GM12878 (cell line): ENCODE results near the gene TEKT2. TPM values are rescaled to one million over a fixed set of nuclear protein-coding genes. Genes with fewer than 3 reads are reported as not detected.

Source experiments
- ATAC-seq: fragments of 200-7000 bp; cut with Tn5 transposase; 3 replicates; pipeline ENCODE4 v1.9.1; 2020; ENCODE audit warnings: mild to moderate bottlenecking, moderate library complexity
- BruUV-seq: library from RNA; stranded (reverse); fragments of 400-500 nt; replicated peaks from 2 replicates; lab custom pipeline; 2021; lab: Mats Ljungman, UMichigan
- CTCF ChIA-PET: fragments of 300-600 bp; sonication (Branson Sonifier 250); formaldehyde crosslinking; extraction: SDS; loops from one replicate; lab custom pipeline; 2021; ENCODE audit warnings: inconsistent platforms; lab: Yijun Ruan, JAX
- POLR2A ChIA-PET: fragments of 350-600 bp; formaldehyde crosslinking; extraction: SDS; loops from one replicate; lab custom pipeline; 2021; ENCODE audit warnings: inconsistent platforms; lab: Charles Lee
- RAD21 ChIA-PET: fragments of 300-600 bp; sonication (Branson Sonifier 250); formaldehyde crosslinking; loops from one replicate; lab custom pipeline; 2023; ENCODE audit warnings: antibody characterized with exemption; ENCODE audit not compliant: unreplicated experiment; lab: Charles Lee
- SMC1A ChIA-PET: fragments of 300-600 bp; sonication (Branson Sonifier 250); formaldehyde crosslinking; loops from one replicate; lab custom pipeline; 2023; ENCODE audit not compliant: unreplicated experiment, uncharacterized antibody; lab: Charles Lee
- DNase-seq: peaks from one replicate; pipeline ENCODE4 v3.0.0-alpha.2; 2011; ENCODE audit warnings: low read depth, low spot score
- FAIRE-seq: peaks from 3 replicates; lab custom pipeline; 2011; peaks lifted over from hg19 to GRCh38; lab: Jason Lieb, UNC
- H2AFZ ChIP-seq: 2 replicates; pipeline ENCODE4 v1.6.0; 2011; ENCODE audit warnings: low read depth, low read length, control low read depth; ENCODE audit not compliant: control insufficient read depth
- H3K27ac ChIP-seq: 2 replicates; pipeline ENCODE4 v1.5.1; 2011; ENCODE audit warnings: control low read depth; ENCODE audit not compliant: control insufficient read depth, insufficient read depth
- H3K27me3 ChIP-seq, 2 experiments: replicated peaks in 1 of 2; 2 replicates each; pipeline versions ENCODE4 v1.6.0 to v1.6.1; 2011; ENCODE audit warnings: low read length in 1 of 2; ENCODE audit not compliant: control insufficient read depth in 2 of 2, insufficient read depth in 2 of 2
- H3K36me3 ChIP-seq, 2 experiments: 2 replicates each; pipeline ENCODE4 v1.5.1; 2011; ENCODE audit warnings: low read length in 1 of 2; ENCODE audit not compliant: control insufficient read depth in 2 of 2, insufficient read depth in 2 of 2
- H3K4me1 ChIP-seq: 2 replicates; pipeline ENCODE4 v1.6.1; 2011; ENCODE audit warnings: mild to moderate bottlenecking, low read length, moderate library complexity, mixed read lengths; ENCODE audit not compliant: control insufficient read depth, insufficient read depth
- H3K4me2 ChIP-seq: 2 replicates; pipeline ENCODE4 v1.6.0; 2011; ENCODE audit warnings: control low read depth; ENCODE audit not compliant: control insufficient read depth, insufficient read depth
- H3K4me3 ChIP-seq: fragments of 200-600 bp; sonication (generic); 2 replicates; pipeline ENCODE4 v1.5.1; 2016
- H3K79me2 ChIP-seq: 2 replicates; pipeline ENCODE4 v1.6.0; 2011; ENCODE audit warnings: low read length; ENCODE audit not compliant: control insufficient read depth, insufficient read depth
- H3K9ac ChIP-seq: 2 replicates; pipeline ENCODE4 v1.8.0; 2011; ENCODE audit warnings: low read length, control low read depth, mixed read lengths; ENCODE audit not compliant: control insufficient read depth, insufficient read depth
- H3K9me3 ChIP-seq: replicated peaks from 3 replicates; pipeline ENCODE4 v1.5.1; 2011; ENCODE audit warnings: mild to moderate bottlenecking, low read length; ENCODE audit not compliant: control insufficient read depth, insufficient read depth
- H4K20me1 ChIP-seq: 2 replicates; pipeline ENCODE4 v1.6.0; 2011; ENCODE audit not compliant: control insufficient read depth, insufficient read depth
- ATF7 ChIP-seq: fragments of 450-650 bp; IDR thresholded peaks from 2 replicates; pipeline ENCODE4 v1.6.1; 2016; ENCODE audit warnings: low read depth, mild to moderate bottlenecking
- GABPA ChIP-seq: IDR thresholded peaks from 2 replicates; pipeline ENCODE4 v1.6.1; 2014; ENCODE audit warnings: antibody characterized with exemption, low read depth, mild to moderate bottlenecking, inconsistent platforms
- NFXL1 ChIP-seq: fragments of 450-650 bp; IDR thresholded peaks from 2 replicates; pipeline ENCODE4 v1.6.1; 2017; ENCODE audit warnings: antibody characterized with exemption, mild to moderate bottlenecking, borderline replicate concordance
- WGBS: methylation state at CpG from one replicate; pipeline ENCODE4 v1.1.6; 2016; ENCODE audit warnings: low lambda C conversion rate; ENCODE audit not compliant: insufficient replicate concordance, insufficient coverage; ENCODE audit errors: missing lambda C conversion rate; 5-methylcytosine and 5-hydroxymethylcytosine counted together
- in situ Hi-C: fragments of 300-500 bp; cut with MboI; formaldehyde crosslinking; loops from 9 replicates; pipeline ENCODE4 v1.14.3; 2018; ENCODE audit warnings: mixed read lengths
- intact Hi-C: fragments of 100-400 bp; cut with micrococcal nuclease; formaldehyde crosslinking; loops from one replicate; pipeline ENCODE4 v1.14.2; 2022; ENCODE audit not compliant: unreplicated experiment
- polyA plus RNA-seq, 11 experiments: library from polyadenylated mRNA; depleted of rRNA in 4 of 11; unstranded in 6 of 11; stranded (reverse) in 5 of 11; fragments of >200 nt; fragmentation: Nextera tagmentation in 4 of 11; fragmentation: Illumina TruSeq in 1 of 11; extraction: Ambion mirVana in 4 of 11; extraction: Trizol in 1 of 11; gene quantifications; 1 replicate in 1 of 11; 2 replicates in 10 of 11; pipeline versions ENCODE4 v1.2.1 to v1.2.3, GENCODE V29; 2011 to 2016; ENCODE audit warnings: inconsistent platforms in 2 of 11, missing spikeins in 2 of 11, low read depth in 1 of 11
- total RNA-seq, 4 experiments: library from RNA; depleted of rRNA in 3 of 4; stranded (reverse); fragments of >200 nt in 3 of 4; fragmentation: Illumina TruSeq in 1 of 4; extraction: Trizol in 1 of 4; gene quantifications; 2 replicates each; pipeline versions ENCODE4 v1.2.1 to v1.2.3, GENCODE V29; 2013 to 2021
- TF ChIP-seq, protein P1 (sequence below): IDR thresholded peaks from 2 replicates; pipeline ENCODE4 v1.6.1; 2012; ENCODE audit warnings: low read depth, low read length, improper control_type of control experiment
- TF ChIP-seq, protein P2 (sequence below): IDR thresholded peaks from 2 replicates; pipeline ENCODE4 v1.6.1; 2011; ENCODE audit warnings: mild to moderate bottlenecking, low read depth, low read length, moderate library complexity; ENCODE audit not compliant: insufficient replicate concordance
- TF ChIP-seq, protein P3 (sequence below): fragments of 450-650 bp; formaldehyde crosslinking; IDR thresholded peaks from 2 replicates; pipeline ENCODE4 v1.4.0; 2022; ENCODE audit warnings: mild to moderate bottlenecking, moderate library complexity
- TF ChIP-seq, protein P4 (sequence below): fragments of 450-650 bp; IDR thresholded peaks from 2 replicates; pipeline ENCODE4 v1.6.1; 2018; ENCODE audit warnings: mild to moderate bottlenecking, low read depth, moderate library complexity; ENCODE audit not compliant: partially characterized antibody

Gene TEKT2
- total and polyA plus RNA-seq, 10 of the 15 experiments (the other 5 are each of a cell fraction or from before 2014, with no cell fraction given) = 0.07 to 0.13 TPM; not detected in 8

DNA sequence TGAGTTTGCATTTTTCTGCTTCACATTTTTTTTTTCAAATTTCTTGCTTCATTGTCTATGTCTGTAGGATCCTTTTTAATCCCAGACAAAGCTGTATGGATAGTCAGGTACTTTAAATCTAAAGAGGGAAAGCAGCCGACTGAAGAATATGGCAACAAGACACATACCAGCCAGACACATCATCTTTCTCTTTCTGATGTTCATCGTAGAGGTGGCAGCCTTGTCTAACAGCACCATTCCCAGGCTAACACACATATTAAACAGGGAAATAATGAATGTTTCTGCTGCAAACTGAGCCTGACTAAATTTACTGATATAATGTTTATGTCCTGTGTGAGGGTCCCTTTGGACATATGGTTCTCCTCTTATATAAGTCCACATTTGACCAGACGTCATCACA, 3.7 kb upstream of the TEKT2 start (continued):
- no peak for TF ChIP-seq ATF7
- TF ChIP-seq, protein P1, sequence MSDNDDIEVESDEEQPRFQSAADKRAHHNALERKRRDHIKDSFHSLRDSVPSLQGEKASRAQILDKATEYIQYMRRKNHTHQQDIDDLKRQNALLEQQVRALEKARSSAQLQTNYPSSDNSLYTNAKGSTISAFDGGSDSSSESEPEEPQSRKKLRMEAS = no peak
- TF ChIP-seq, protein P2, sequence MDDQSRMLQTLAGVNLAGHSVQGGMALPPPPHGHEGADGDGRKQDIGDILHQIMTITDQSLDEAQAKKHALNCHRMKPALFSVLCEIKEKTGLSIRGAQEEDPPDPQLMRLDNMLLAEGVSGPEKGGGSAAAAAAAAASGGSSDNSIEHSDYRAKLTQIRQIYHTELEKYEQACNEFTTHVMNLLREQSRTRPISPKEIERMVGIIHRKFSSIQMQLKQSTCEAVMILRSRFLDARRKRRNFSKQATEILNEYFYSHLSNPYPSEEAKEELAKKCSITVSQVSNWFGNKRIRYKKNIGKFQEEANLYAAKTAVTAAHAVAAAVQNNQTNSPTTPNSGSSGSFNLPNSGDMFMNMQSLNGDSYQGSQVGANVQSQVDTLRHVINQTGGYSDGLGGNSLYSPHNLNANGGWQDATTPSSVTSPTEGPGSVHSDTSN = no peak

DNA sequence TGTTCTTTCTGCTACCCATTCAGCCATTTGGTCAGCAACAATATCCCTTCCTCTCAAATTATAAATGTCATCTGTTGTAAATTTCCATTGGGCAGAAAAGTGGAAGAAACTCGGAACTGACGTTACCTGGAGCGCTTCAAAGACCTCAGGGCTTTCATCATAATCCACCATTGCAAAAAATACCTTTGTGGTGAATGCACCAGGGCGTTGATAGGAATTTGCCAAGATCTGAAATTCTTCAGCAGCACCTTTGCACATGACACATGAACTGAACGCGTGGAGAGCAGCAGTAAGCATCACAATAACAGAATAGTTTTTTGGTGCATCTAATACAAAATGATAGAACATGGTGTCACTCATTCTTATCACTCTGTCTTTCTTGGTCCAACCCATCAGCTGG, 3.1 kb upstream of the TEKT2 start:
- Histone ChIP-seq H3K9ac (no peak overlapping the region), H3K9me3 (no peaks in the 10 kb centered on the region), H2AFZ (no peak overlapping the region), H3K79me2 (no peaks in the 10 kb centered on the region), H4K20me1 (no peaks in the 10 kb centered on the region), H3K4me1 (no peaks in the 10 kb centered on the region), H3K36me3 (no peaks in the 10 kb centered on the region), H3K27me3 (no peaks in the 10 kb centered on the region; a peak in 1 of 4 replicates), H3K4me3 (no peak overlapping the region), H3K4me2 (no peak overlapping the region), H3K27ac (no peak overlapping the region)
- FAIRE-seq (no peak), DNase-seq (no peak), ATAC-seq (no peak)
- WGBS = 63% methylated on average over 6 of the region's 6 CpGs
- CTCF ChIA-PET = no interaction called here
- no TSS peak for BruUV-seq
- TF ChIP-seq, protein P3, sequence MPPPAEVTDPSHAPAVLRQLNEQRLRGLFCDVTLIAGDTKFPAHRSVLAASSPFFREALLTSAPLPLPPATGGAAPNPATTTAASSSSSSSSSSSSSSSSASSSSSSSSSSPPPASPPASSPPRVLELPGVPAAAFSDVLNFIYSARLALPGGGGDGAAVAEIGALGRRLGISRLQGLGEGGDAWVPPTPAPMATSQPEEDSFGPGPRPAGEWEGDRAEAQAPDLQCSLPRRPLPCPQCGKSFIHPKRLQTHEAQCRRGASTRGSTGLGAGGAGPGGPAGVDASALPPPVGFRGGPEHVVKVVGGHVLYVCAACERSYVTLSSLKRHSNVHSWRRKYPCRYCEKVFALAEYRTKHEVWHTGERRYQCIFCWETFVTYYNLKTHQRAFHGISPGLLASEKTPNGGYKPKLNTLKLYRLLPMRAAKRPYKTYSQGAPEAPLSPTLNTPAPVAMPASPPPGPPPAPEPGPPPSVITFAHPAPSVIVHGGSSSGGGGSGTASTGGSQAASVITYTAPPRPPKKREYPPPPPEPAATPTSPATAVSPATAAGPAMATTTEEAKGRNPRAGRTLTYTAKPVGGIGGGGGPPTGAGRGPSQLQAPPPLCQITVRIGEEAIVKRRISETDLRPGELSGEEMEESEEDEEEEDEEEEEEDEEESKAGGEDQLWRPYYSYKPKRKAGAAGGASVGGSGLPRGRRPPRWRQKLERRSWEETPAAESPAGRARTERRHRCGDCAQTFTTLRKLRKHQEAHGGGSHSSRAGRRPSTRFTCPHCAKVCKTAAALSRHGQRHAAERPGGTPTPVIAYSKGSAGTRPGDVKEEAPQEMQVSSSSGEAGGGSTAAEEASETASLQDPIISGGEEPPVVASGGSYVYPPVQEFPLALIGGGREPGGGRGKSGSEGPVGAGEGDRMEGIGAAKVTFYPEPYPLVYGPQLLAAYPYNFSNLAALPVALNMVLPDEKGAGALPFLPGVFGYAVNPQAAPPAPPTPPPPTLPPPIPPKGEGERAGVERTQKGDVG (CRISPR knock-in tag) = no peak
- TF ChIP-seq GABPA = no peak
- TF ChIP-seq NFXL1 = no peak
- TF ChIP-seq, protein P4, sequence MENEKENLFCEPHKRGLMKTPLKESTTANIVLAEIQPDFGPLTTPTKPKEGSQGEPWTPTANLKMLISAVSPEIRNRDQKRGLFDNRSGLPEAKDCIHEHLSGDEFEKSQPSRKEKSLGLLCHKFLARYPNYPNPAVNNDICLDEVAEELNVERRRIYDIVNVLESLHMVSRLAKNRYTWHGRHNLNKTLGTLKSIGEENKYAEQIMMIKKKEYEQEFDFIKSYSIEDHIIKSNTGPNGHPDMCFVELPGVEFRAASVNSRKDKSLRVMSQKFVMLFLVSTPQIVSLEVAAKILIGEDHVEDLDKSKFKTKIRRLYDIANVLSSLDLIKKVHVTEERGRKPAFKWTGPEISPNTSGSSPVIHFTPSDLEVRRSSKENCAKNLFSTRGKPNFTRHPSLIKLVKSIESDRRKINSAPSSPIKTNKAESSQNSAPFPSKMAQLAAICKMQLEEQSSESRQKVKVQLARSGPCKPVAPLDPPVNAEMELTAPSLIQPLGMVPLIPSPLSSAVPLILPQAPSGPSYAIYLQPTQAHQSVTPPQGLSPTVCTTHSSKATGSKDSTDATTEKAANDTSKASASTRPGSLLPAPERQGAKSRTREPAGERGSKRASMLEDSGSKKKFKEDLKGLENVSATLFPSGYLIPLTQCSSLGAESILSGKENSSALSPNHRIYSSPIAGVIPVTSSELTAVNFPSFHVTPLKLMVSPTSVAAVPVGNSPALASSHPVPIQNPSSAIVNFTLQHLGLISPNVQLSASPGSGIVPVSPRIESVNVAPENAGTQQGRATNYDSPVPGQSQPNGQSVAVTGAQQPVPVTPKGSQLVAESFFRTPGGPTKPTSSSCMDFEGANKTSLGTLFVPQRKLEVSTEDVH = no peak
- intact Hi-C loops (loop anchor here (10.0 kb wide), 1 partner anchor 196 kb away; the partner anchor contains the start of gene AGO1), in situ Hi-C loops (no loop called here)
- RAD21 ChIA-PET = no interaction called here
- POLR2A ChIA-PET = no interaction called here
- SMC1A ChIA-PET = no interaction called here
